Kidney (tissue), 14 donors: Measurements from ENCODE around the gene MACROD2. TPM values are rescaled to one million over a fixed set of nuclear protein-coding genes. Genes with fewer than 3 reads are reported as not detected.

Source experiments
- DNase-seq, 5 donors: peaks; one replicate each; pipeline ENCODE4 v3.0.0-alpha.2; 2013 to 2020
- FAIRE-seq: peaks from 2 replicates; lab custom pipeline; 2012; peaks lifted over from hg19 to GRCh38; lab: Jason Lieb, UNC
- H3K27ac ChIP-seq, 2 donors: one replicate each; pipeline ENCODE4 v1.7.0; 2013; ENCODE audit warnings: low read depth in 2 of 2, low read length in 2 of 2, inconsistent platforms in 1 of 2
- H3K27me3 ChIP-seq: one replicate; pipeline ENCODE4 v1.7.1; 2013; ENCODE audit warnings: low read length, inconsistent platforms; ENCODE audit not compliant: control insufficient read depth, insufficient read depth
- H3K36me3 ChIP-seq, 3 donors: one replicate each; pipeline versions ENCODE4 v1.7.0 to v1.7.1; 2013; ENCODE audit warnings: low read length in 3 of 3, control low read depth in 1 of 3, inconsistent platforms in 1 of 3; ENCODE audit not compliant: insufficient read depth in 3 of 3, control insufficient read depth in 2 of 3
- H3K4me1 ChIP-seq, 3 donors: one replicate each; pipeline versions ENCODE4 v1.7.0 to v1.7.1; 2013; ENCODE audit warnings: low read length in 3 of 3, inconsistent platforms in 1 of 3, low read depth in 1 of 3; ENCODE audit not compliant: control insufficient read depth in 2 of 3, insufficient read depth in 2 of 3
- H3K4me3 ChIP-seq, 3 donors: one replicate each; pipeline versions ENCODE4 v1.7.0 to v1.8.1; 2013; ENCODE audit warnings: low read length in 3 of 3, control low read depth in 1 of 3, inconsistent platforms in 1 of 3
- H3K9ac ChIP-seq, 3 donors: one replicate each; pipeline versions ENCODE4 v1.7.0 to v1.7.1; 2013; ENCODE audit warnings: low read length in 3 of 3, control low read depth in 1 of 3, inconsistent platforms in 1 of 3
- H3K9me3 ChIP-seq, 3 donors: one replicate each; pipeline versions ENCODE4 v1.7.0 to v1.7.1; 2013; ENCODE audit warnings: low read length in 3 of 3, control low read depth in 1 of 3, inconsistent platforms in 1 of 3; ENCODE audit not compliant: control insufficient read depth in 2 of 3, insufficient read depth in 1 of 3
- CTCF ChIP-seq: IDR thresholded peaks from 3 replicates; pipeline ENCODE4 v1.5.1; 2012; ENCODE audit warnings: mild to moderate bottlenecking, moderate library complexity, borderline replicate concordance; ENCODE audit not compliant: insufficient read depth; ENCODE audit errors: extremely low read depth
- intact Hi-C: fragments of 100-400 bp; cut with DNase I; formaldehyde crosslinking; loops from one replicate; pipeline ENCODE4 v1.11.1; 2022
- polyA plus RNA-seq: library from polyadenylated mRNA; stranded (reverse); fragments of 350-450 nt; fragmentation: Illumina TruSeq; extraction: RNeasy Lipid Tissue Mini Kit (QIAGEN cat#74804); gene quantifications from one replicate; pipeline ENCODE4 v1.2.3, GENCODE V29; 2014; ENCODE audit warnings: low read depth, low replicate concordance; ENCODE audit not compliant: insufficient read depth
- total RNA-seq: library from RNA; stranded (reverse); fragmentation: NEBNext Ultra II Directional; extraction: Animal tissue kit (Norgen Biotek cat#: 25700); gene quantifications from one replicate; pipeline ENCODE4 v1.2.1, GENCODE V29; 2021
- donor health status: control.
- donor health status: control.
- donor health status: control.
- donor health status: control.
- donor health status: control.
- donor health status: DM: yes; HTN: yes; CAD: no.
- donor health status: Normal renal cell carcinoma (clear cell type).

Gene MACROD2
- total and polyA plus RNA-seq, 2 donors from 2014 or later: 3.0 to 10.0 TPM

DNA sequence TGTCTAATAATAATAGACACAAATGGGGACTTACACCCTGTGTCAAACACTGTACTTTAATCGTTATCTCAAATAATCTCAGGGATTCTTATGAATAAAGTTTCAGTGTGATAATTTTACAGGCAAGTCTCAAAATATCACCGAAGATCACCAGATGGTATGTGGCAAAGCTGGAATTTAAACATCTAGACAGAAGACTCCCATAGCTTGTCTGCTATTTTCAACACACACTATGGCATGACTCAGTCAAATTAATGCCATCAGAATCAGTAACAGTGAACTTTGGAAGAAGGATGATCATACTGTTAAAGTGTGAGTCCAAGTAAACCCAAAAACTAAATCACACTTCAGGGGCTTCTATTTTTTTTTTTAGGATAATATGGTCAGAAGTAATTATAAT is 1209.7 kb downstream of the MACROD2 start:
- DNase-seq: no peak
- Histone ChIP-seq H3K9me3 (peaks cover 0 to 5% (median 0%) of the 10 kb centered on the region in 3 donors), H3K4me1 (no peaks in the 10 kb centered on the region), H3K36me3 (no peaks in the 10 kb centered on the region), H3K9ac (no peak overlapping the region), H3K4me3 (no peak overlapping the region), H3K27ac (no peak overlapping the region), H3K27me3 (no peaks in the 10 kb centered on the region)
- intact Hi-C loops: no loop called here
- TF ChIP-seq CTCF: no peak
- no peak for FAIRE-seq

DNA sequence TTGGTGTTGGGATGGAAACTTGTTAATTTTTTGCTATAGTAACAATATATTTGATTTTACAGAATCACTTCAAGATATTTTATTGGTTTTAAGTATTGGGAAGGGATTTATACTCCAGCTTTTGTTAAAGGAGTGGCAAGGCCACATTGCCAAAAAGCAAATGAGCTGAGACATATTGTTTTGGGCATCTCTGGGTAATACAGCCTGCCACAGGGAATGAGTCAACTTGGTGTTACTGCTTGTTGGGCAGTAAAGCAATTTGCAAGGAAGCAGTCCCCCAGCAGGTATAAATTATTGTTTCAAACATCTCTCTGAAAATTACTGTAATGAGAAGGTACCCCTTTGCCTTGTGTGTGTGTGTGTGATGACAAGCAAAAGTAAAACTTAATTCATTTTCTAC is 1210.4 kb downstream of the MACROD2 start:
- Histone ChIP-seq H3K4me3 (no peak overlapping the region), H3K4me1 (no peaks in the 10 kb centered on the region), H3K9ac (no peak overlapping the region), H3K36me3 (no peaks in the 10 kb centered on the region), H3K9me3 (peaks cover 0 to 5% (median 0%) of the 10 kb centered on the region in 3 donors), H3K27ac (no peak overlapping the region), H3K27me3 (no peaks in the 10 kb centered on the region)
- DNase-seq (no peak), FAIRE-seq (no peak)
- TF ChIP-seq CTCF: no peak
- intact Hi-C loops: no loop called here

DNA sequence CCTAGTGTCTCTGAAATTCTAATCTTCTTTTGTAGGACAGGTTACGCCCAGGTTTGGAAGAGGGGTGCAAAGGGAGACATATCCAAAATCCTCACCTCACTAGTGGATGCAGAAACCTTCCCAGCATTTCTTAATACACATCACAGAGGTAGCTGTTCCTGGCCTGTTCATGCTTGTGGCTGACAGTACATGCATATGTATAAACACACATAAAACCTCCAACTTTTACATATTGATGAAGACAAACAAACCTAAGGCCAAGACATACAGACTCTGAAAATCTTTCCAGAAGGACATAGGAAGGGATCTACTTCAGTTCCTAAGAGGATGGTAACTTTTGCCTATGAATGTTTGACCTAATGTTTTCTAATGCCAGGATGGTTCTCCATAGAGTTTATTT is 1214.2 kb downstream of the MACROD2 start:
- H3K27me3 ChIP-seq: no peaks in the 10 kb centered on the region
- no peaks in the 10 kb centered on the region for H3K36me3 ChIP-seq
- no peaks in the 10 kb centered on the region for H3K4me1 ChIP-seq
- no peak overlapping the region for H3K4me3 ChIP-seq
- TF ChIP-seq CTCF: no peak
- FAIRE-seq: no peak
- no peak for DNase-seq
- intact Hi-C loops: no loop called here
- H3K9ac ChIP-seq: no peak overlapping the region
- no peak overlapping the region for H3K27ac ChIP-seq
- no peaks in the 10 kb centered on the region for H3K9me3 ChIP-seq

- Histone ChIP-seq H3K4me1 (no peaks in the 10 kb centered on the region), H3K36me3 (no peaks in the 10 kb centered on the region), H3K4me3 (no peak overlapping the region), H3K9ac (no peak overlapping the region), H3K27ac (no peak overlapping the region), H3K9me3 (no peaks in the 10 kb centered on the region), H3K27me3 (no peaks in the 10 kb centered on the region)
- intact Hi-C loops: no loop called here
- DNase-seq (no peak), FAIRE-seq (no peak)
- TF ChIP-seq CTCF: no peak
Observed at GRCh38 chr20:15214051-15214450, 1218.7 kb downstream of the MACROD2 start.
